PC-9 (cell line): ENCODE results near the gene IL1R2. TPM values are rescaled to one million over a fixed set of nuclear protein-coding genes. Genes with fewer than 3 reads are reported as not detected.

Experiments used
- BruUV-seq: library from RNA; stranded (reverse); fragments of 400-500 nt; replicated peaks from 2 replicates; lab custom pipeline; 2021; lab: Mats Ljungman, UMichigan
- CTCF ChIA-PET: fragments of 300-600 bp; sonication (Branson Sonifier 250); formaldehyde crosslinking; loops from one replicate; lab custom pipeline; 2022; ENCODE audit warnings: antibody characterized with exemption; lab: Charles Lee
- POLR2A ChIA-PET: fragments of 300-600 bp; sonication (Branson Sonifier 250); formaldehyde crosslinking; loops from one replicate; lab custom pipeline; 2022; ENCODE audit warnings: antibody characterized with exemption; ENCODE audit not compliant: unreplicated experiment; lab: Charles Lee
- DNase-seq, 2 experiments: peaks; one replicate each; pipeline versions ENCODE4 v3.0.0 to v3.0.0-alpha.2; 2015 to 2022; ENCODE audit warnings: mixed read lengths in 1 of 2
- H2AFZ ChIP-seq: fragments of 200-600 bp; sonication (generic); 2 replicates; pipeline ENCODE4 v1.8.1; 2017; ENCODE audit warnings: antibody characterized with exemption
- H3F3A ChIP-seq: fragments of 200-600 bp; sonication (generic); 2 replicates; pipeline ENCODE4 v1.8.1; 2017; ENCODE audit warnings: antibody characterized with exemption, mild to moderate bottlenecking, low read depth; ENCODE audit not compliant: insufficient read depth
- H3K27ac ChIP-seq: fragments of 200-600 bp; sonication (generic); 2 replicates; pipeline ENCODE4 v1.6.1; 2016; ENCODE audit warnings: mixed run types
- H3K27me3 ChIP-seq: fragments of 200-600 bp; sonication (generic); 2 replicates; pipeline ENCODE4 v1.6.1; 2016; ENCODE audit warnings: low read depth, mixed run types; ENCODE audit not compliant: insufficient read depth
- H3K36me3 ChIP-seq: fragments of 200-600 bp; sonication (generic); 2 replicates; pipeline ENCODE4 v1.6.1; 2016; ENCODE audit warnings: low read depth, mixed run types
- H3K4me1 ChIP-seq: fragments of 200-600 bp; sonication (generic); replicated peaks from 2 replicates; pipeline ENCODE4 v1.6.1; 2016; ENCODE audit warnings: mixed run types; ENCODE audit not compliant: insufficient read depth
- H3K4me2 ChIP-seq: fragments of 200-600 bp; sonication (generic); 2 replicates; pipeline ENCODE4 v1.6.1; 2017; ENCODE audit warnings: mixed run types
- H3K4me3 ChIP-seq: fragments of 200-600 bp; sonication (generic); 2 replicates; pipeline ENCODE4 v1.6.1; 2016; ENCODE audit warnings: mixed run types
- H3K79me2 ChIP-seq: fragments of 200-600 bp; sonication (generic); 2 replicates; pipeline ENCODE4 v1.6.1; 2017; ENCODE audit warnings: low read depth, mixed run types
- H3K9me2 ChIP-seq: fragments of 200-600 bp; sonication (generic); 2 replicates; pipeline ENCODE4 v1.8.1; 2017; ENCODE audit warnings: mild to moderate bottlenecking; ENCODE audit not compliant: insufficient read depth
- H3K9me3 ChIP-seq: fragments of 200-600 bp; sonication (generic); 2 replicates; pipeline ENCODE4 v1.8.1; 2016; ENCODE audit warnings: low read depth; ENCODE audit not compliant: insufficient read depth
- H4K20me1 ChIP-seq: fragments of 200-600 bp; sonication (generic); 2 replicates; pipeline ENCODE4 v1.8.1; 2017; ENCODE audit not compliant: insufficient read depth
- CTCF ChIP-seq: fragments of 200-600 bp; sonication (generic); conservative IDR thresholded peaks from 2 replicates; pipeline ENCODE4 v1.6.1; 2017; ENCODE audit warnings: mixed run types, antibody characterized with exemption, mild to moderate bottlenecking, moderate library complexity
- EZH2 ChIP-seq: fragments of 200-600 bp; sonication (generic); IDR thresholded peaks from 2 replicates; pipeline ENCODE4 v1.8.0; 2017; ENCODE audit warnings: antibody characterized with exemption, low read depth
- intact Hi-C: fragments of 100-400 bp; cut with micrococcal nuclease; formaldehyde crosslinking; loops from one replicate; pipeline ENCODE4 v1.10.0; 2022; ENCODE audit not compliant: unreplicated experiment
- total RNA-seq: library from RNA; stranded (reverse); gene quantifications from 2 replicates; pipeline ENCODE4 v1.2.3, GENCODE V29; 2021

IL1R2 gene
- total RNA-seq, 1 experiment from 2014 or later = 3.8 TPM

GRCh38 chr2:102009557-102009956 is 17.8 kb downstream of the IL1R2 start:
- TF ChIP-seq CTCF (no peak), EZH2 (no peak)
- no peaks in the 10 kb centered on the region for H3K9me2 ChIP-seq
- intact Hi-C loops = no loop called here
- H3K79me2 ChIP-seq = no peaks in the 10 kb centered on the region
- no peak overlapping the region for H3K4me3 ChIP-seq
- no peak overlapping the region for H2AFZ ChIP-seq
- no peaks in the 10 kb centered on the region for H4K20me1 ChIP-seq
- H3K9me3 ChIP-seq = no peaks in the 10 kb centered on the region
- BruUV-seq = no TSS peak
- ChIA-PET POLR2A (interaction anchor here (0.6 kb wide), 1 partner anchor 197 kb away, joined by 3 read pairs; no protein-coding TSS in a partner anchor), CTCF (no interaction called here)
- H3K4me2 ChIP-seq = no peak overlapping the region
- no peaks in the 10 kb centered on the region for H3F3A ChIP-seq
- no peaks in the 10 kb centered on the region for H3K27me3 ChIP-seq
- DNase-seq = no peak
- H3K27ac ChIP-seq = no peak overlapping the region
- H3K4me1 ChIP-seq = no peaks in the 10 kb centered on the region
- H3K36me3 ChIP-seq = no peaks in the 10 kb centered on the region

GRCh38 chr2:102010902-102011301 is 19.1 kb downstream of the IL1R2 start:
- ChIA-PET POLR2A (no interaction called here), CTCF (no interaction called here)
- H3K4me3 ChIP-seq = no peak overlapping the region
- H3K4me2 ChIP-seq = no peak overlapping the region
- BruUV-seq = no TSS peak
- TF ChIP-seq EZH2 (no peak), CTCF (no peak)
- H2AFZ ChIP-seq = no peak overlapping the region
- no peaks in the 10 kb centered on the region for H4K20me1 ChIP-seq
- no peaks in the 10 kb centered on the region for H3K9me2 ChIP-seq
- no peaks in the 10 kb centered on the region for H3F3A ChIP-seq
- H3K4me1 ChIP-seq = no peaks in the 10 kb centered on the region
- intact Hi-C loops = no loop called here
- H3K36me3 ChIP-seq = no peaks in the 10 kb centered on the region
- no peaks in the 10 kb centered on the region for H3K9me3 ChIP-seq
- no peaks in the 10 kb centered on the region for H3K27me3 ChIP-seq
- H3K79me2 ChIP-seq = no peaks in the 10 kb centered on the region
- no peak overlapping the region for H3K27ac ChIP-seq
- DNase-seq = no peak

- Histone ChIP-seq H3K27ac (no peak overlapping the region), H3K4me3 (no peak overlapping the region), H3K4me2 (no peak overlapping the region), H4K20me1 (no peaks in the 10 kb centered on the region), H3F3A (no peaks in the 10 kb centered on the region), H3K79me2 (no peaks in the 10 kb centered on the region), H3K9me2 (no peaks in the 10 kb centered on the region), H3K27me3 (no peaks in the 10 kb centered on the region), H3K36me3 (no peaks in the 10 kb centered on the region), H2AFZ (no peak overlapping the region), H3K9me3 (no peaks in the 10 kb centered on the region), H3K4me1 (no peaks in the 10 kb centered on the region)
- TF ChIP-seq EZH2 (no peak), CTCF (no peak)
- POLR2A ChIA-PET = no interaction called here
- no TSS peak for BruUV-seq
- DNase-seq = no peak
- CTCF ChIA-PET = no interaction called here
- intact Hi-C loops = no loop called here
Observed at GRCh38 chr2:102012061-102012614, 20.4 kb downstream of the IL1R2 start.
